Left hindlimb (tissue), 1 donor: Measurements from ENCODE around the gene KCNH4.
A peak's percentile ranks its signal among the peaks of the same experiment; 100 is the strongest.
"Not testable (repeated sequence)": the region's sequence is repeated elsewhere in the genome, so short reads cannot be mapped to it uniquely, and the experiment has no call there.

Experiments used
- DNase-seq: peaks from one replicate; pipeline ENCODE4 v3.0.0-alpha.2; 2018

Gene KCNH4

GRCh38 chr17:42193969-42194899, 13.3 kb upstream of the KCNH4 start, which contains the start of gene GHDC:
TSS of gene GHDC (minus strand) at chr17:42194494. CDS start at chr17:42193581, 913 bp downstream.
- DNase-seq = peak; percentile 86

- DNase-seq = no peak
Observed at GRCh38 chr17:42193216-42193968, 12.4 kb upstream of the KCNH4 start.

DNA sequence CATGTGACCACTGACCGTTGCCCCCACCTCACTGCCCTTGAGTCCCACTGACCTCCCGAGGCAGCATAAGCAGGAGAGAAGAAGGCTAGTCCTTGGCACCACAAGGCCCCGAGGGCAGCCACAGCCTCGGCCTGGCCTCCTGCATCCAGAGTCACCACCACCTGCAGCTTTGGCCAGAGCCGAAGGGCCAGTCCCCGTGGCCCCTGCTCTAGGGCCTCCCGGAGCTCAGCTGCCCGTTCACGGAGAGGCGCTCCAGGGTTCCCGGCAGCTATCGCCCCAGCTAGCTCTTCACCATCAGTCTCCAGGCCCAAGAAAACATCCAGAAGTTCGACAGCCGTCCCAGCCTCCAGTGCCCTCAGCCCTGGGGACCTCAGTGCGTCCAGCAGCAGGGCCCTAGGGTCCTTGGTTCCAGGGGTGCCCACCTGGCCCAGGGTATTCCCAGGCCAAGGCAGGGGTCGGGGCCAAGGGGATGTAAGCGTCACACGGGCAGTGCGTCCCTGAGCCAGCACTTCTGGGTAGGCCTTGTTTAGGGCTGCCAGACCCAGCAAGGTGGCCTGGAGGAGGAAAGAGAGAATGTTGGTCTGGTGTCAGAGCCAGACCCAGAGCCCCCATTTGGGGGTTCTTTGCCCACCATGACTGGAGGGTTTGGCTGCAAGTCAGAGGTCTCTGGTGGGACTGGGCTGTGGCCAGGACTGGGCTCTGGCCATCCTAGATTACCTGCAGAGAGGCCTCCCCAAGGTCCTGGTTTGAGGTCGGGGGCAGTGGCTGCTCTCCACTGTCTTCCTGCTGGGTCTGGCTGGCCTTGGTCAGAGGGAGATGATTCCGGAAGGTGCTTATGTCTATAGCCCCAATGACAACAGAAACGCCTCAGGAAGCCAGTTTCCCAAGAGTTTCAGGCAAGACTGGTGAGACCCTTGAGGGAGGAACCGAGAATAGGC, 11.5 kb upstream of the KCNH4 start:
- DNase-seq = no peak

- DNase-seq = no peak
Observed at GRCh38 chr17:42191275-42191608, 10.3 kb upstream of the KCNH4 start.

GRCh38 chr17:42190491-42191274, 9.7 kb upstream of the KCNH4 start:
- no peak for DNase-seq

GRCh38 chr17:42189651-42189965, 8.7 kb upstream of the KCNH4 start:
- DNase-seq = no peak

- DNase-seq = no peak
Observed at GRCh38 chr17:42188749-42189650, 8.1 kb upstream of the KCNH4 start.

DNA sequence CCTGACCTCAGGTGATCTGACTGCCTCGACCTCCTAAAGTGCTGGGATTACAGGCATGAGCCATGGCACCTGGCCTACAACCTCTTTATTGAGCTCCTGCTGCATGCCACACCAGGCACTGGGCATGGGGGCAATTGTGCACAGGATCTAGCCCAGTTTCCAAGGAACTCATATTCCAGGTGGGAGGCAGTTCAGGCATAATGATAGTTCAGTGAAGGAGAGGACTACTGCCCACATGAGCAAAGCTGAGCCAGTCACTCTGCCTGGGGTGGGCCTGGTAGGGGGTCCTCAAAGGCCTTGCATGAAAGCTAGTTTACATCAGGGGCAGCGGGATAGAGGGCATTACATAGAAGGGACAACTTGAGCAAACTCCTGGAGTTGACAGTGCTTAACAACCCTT, 6.9 kb upstream of the KCNH4 start:
- DNase-seq = no peak

- not testable (repeated sequence) for DNase-seq
Observed at GRCh38 chr17:42186191-42186590, 5.2 kb upstream of the KCNH4 start.

DNA sequence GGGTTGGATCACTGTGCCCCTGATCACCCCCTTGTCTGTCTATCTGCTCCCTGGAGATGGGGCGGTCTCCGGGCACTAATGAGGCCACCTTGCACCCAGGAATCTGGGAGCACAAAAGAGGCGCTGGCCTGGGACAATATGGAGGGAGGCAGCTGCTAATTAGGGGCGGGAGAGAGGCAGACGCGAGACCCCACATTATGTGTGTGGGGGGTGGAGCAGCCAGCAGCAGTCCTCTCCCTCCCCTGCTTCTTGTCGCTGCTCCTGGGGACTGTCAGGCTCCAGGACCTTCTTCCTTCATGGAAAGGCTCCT, 4.6 kb upstream of the KCNH4 start:
- no peak for DNase-seq

DNA sequence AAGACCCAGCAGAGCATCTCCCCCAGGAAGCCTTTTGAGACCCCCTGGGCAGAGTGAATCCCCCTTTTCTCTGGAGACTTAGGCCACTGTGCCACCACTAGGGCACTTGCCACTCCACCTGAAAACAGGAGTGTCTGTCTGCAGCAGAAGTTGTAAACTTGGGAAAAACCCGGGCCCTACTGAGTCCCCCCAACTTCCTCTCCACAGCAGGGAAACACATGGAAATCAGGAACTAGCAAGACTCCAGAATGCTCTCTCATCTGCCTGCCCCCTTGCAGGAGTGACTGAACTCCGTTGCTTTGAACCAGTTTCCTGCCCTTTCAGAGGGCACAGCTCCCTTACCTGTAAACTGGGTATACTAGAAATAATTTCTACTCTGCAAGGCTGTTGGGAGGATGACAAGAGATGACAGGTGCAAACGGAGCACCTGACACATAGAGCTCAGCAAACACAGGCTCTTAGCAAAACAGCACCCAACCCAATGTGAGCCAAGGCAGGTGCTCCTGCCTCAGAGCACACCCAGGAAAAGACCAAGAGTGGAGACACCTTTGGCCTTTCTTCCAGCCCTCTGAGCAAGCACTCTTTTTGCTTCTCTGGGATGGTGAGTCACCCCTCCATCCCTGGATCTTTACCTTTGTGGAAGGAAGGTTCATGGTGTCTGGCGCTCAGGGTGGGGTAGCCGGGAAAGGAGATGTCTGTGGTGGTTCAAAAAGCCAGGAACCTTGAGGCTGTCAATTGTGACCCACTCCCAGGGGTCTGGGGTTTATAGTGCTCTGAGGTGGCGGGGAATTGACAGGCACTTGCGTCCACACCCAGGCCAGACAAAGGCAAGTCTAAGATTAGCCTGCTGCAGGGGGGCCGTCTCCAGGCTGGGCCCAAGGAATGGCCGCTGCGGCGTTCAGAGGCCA, 4.0 kb upstream of the KCNH4 start, which contains the start of gene HCRT:
Gene HCRT, minus strand, starts transcription at position 740 of the 908 bp plus-strand sequence. Its CDS starts 87 bp downstream, at position 653.
- no peak for DNase-seq

- peak; percentile 75 for DNase-seq
Observed at GRCh38 chr17:42183741-42184711, 3.1 kb upstream of the KCNH4 start.

DNA sequence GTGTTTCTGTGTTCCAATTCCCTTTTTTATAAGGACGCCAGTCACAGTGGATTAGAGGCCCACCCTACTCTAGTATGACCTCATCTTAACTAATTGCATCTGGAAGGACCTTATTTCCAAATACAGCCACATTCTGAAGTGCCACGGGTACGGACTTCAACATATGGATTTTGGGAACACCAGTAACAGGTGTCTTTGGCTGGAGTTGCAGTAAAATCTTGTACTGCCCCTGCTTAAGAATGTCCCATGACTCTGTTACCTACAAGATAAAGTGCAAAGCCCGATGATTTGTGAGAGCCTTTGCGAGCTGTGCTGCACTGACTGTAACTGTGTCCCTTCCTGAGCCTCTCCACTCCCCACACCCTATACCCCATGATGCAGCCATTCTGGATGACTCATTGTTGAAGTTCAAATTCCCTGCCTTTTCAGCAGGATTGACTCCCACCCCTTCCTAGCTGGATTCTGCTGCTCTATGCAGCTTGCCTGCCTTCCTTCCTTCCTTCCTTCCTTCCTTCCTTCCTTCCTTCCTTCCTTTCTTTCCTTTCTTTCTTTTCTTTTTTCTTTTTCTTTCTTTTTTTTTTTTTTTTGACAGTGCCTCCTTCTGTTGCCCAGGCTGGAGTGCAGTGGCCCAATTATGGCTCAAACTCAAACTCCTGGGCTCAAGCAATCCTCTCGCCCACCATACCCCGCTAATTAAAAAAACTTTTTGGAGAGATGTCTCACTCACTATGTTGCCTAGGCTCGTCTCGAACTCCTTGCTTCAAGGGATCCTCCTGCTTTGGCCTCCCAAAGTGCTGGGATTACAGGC, 2.2 kb upstream of the KCNH4 start:
- DNase-seq = no peak

GRCh38 chr17:42181851-42182207, 887 bp upstream of the KCNH4 start:
- no peak for DNase-seq

GRCh38 chr17:42180411-42180921, 476 bp downstream of the KCNH4 start:
- no peak for DNase-seq

- peak; percentile 53 for DNase-seq
Observed at GRCh38 chr17:42179911-42180410, 981 bp downstream of the KCNH4 start.

DNA sequence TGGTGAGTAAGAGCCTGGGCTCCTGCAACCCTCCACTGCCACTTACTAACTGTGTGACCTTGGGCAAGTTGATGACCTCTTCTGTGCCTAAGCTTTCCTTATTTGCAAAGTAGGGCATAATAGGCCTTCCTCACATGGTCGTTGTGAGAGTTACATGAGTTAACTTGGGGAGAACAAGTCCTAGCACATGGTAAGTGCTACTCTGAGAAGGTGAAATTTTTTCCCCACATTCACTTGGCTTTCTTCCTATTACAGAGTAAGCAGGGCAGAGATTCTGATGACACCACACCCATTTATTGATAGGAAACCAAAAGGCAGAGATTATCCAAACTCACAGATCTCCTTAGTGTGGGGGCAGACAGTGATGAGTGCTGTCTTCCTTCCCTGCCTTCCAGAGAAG, 1.6 kb downstream of the KCNH4 start:
- no peak for DNase-seq

DNA sequence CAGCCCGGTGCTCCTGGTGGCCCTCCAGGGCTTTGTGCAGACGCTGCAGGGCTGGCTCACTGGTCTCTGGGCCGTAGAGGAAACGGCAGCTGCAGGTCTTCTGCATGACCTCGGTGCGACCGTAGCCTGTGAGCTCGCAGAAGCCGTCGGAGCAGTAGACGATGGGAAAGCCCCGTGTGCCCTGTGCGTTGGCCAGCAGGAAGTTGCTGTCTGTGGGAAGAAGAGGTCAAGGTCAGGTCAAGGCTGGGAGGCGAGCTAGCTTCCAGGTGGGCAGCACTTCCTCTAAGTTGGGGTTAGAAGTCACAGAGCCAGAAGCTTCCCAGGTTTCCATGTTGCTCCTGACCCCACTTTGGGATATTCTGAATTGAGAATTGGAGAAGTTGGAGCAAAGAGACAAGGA, 2.1 kb downstream of the KCNH4 start:
- DNase-seq = no peak
